ENCODE data around the gene C1QTNF5.

C1QTNF5 gene

DNA sequence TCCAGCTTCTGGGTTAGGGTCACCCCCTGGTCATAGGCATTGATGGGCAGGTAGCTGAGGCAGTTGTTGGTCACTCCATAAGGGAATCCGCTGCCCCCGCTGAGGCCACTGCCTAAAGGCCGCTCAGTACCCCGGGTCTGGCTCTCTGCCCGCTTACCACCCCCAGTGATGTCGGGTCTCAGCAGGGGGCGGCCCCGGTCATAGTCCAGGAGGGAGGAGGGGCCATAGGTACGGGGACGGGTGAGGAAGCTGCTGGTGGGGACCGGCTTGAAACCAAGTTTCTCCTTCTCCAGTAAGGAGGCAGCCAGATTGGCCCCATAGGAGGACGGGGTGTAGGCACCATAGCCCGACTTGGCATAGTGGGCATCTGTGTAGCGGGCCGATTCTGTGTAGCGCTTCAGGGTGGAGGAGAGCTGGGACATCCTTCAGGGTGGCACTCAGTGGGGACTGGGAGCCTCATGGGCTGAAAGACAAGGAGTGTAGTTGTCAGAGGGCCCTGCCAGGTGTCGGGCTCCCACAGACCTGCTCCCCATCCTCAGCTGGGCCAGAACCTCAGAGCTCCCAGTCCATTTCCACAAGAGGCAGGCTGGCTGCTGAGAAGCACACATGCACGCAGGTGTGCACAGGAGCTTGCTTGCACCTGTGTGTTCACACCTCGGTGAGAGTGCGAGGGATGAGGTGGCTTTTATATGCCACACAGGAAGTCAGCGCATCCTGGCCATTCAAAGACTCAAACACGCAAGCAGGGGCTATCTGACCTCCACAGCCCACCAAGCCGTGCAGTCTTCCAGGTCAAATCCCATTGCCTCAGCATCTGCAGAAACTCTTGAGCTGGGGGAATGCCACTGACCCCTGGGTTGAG, 32.6 kb upstream of the C1QTNF5 start:
- no peak for DNase-seq (ENCODE audit: low spot score)

DNA sequence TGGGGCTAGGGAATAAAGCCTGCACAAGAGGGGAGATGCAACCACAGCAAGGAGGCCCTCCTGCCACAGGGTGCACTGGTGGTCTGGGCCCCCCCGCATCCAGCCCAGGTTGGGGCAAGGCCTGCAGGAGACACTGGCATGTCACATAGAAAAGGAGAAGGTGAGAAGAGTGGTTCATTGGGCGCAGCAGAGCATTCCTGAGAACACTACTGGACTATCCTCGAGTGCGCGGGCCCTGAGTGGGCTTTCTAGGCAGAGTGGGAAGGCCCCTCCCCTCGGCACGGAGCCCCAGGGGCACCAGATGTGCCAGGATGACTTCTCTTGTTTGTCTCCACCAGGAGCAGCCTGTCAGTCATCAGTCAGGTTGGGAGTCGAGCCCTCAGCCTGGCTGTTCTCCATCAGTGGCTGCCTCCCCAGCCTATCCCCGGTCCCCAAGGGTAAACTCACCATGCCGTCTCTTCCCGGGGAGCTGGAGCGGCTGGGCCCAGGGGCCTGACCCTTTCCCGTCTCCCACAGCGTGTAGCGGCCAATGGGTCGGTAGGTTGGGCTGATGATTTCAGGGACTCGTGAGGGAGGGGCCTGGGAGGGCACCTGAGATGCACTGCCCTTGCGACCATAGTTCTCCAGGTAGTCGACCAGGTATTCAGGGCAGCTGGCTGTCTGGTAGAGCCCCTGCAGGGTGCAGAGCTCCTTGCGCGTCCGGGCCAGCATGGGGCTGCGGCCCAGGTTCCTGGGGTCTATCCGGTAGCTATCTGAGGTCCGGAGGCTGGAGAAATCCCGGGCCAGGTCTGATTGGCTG, 31.8 kb upstream of the C1QTNF5 start:
- DNase-seq (ENCODE audit: low spot score), result no peak

DNA sequence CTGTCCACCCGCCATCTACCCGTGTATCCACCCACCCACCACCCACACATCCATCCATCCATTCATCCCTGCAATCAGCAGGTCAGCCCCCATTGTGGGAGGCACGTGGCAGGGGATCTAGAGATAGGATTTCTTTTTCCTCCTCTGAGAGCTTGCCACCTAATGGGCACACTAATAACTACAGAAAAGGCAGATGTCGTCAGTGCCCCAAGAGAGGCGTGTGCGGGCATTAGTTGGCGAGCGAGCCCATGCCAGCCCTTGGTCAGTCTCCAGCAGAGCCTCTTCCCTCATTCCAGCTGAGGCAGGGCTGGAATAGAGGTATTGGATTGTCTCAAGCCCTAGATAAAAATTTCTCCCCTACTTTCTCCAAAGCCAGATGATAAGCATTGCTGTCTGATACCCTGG, 31.1 kb upstream of the C1QTNF5 start:
- no peak for DNase-seq (ENCODE audit: low spot score)

DNA sequence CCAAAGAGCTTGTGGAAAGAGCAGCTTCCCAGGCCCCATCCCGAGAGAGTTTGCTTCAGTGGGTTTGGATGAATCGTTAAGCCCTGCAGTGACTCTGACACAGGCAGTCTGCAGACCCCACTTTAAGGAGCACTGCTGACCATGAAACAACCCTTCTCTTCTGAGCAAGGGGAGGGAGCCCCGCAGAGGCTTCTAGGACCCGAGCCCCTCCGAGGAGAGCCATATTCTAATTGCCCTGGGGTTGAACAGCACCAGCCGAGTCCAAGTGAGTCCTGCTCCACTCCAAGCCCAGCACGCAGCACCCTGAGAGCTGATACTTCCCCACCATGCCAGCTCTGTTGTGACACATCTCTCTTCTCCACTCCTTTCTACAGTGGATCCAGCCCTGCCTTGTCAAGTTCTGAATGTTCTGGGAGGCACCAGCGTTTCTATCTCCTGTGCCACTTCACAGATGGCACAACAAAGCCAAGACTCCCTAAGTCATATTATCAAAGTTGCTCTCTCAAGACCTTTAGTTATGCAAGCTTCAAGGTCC, 30.5 kb upstream of the C1QTNF5 start:
- DNase-seq (ENCODE audit: low spot score), result no peak

DNA sequence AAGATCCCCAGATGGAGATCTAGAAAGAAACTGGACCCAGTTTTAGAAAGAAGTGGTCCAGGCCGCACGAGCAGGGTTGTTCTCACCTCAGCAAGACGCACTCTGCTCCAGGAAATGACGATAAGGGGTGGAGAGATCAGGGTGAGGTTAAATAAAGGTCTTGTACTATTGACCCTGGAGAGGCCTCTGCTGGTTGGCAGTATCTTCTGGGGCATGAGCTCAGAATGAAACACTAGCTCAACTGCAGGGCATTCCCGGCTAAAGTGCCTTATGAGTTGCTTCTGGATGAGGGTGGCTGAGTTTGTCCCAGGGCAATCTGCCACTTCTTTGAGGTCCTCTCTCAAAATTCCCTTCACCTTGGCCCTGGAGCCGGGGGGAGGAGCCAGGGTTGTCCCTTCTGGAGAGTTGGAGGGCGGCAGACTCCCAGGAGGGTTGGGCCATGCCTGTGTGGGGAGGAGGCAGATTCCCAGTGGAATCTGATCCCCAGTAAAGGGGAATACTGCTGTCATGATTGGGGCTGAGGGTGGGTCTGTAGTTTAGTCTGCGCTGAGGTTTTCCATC, 29.9 kb upstream of the C1QTNF5 start:
- no peak for DNase-seq (ENCODE audit: low spot score)

DNA sequence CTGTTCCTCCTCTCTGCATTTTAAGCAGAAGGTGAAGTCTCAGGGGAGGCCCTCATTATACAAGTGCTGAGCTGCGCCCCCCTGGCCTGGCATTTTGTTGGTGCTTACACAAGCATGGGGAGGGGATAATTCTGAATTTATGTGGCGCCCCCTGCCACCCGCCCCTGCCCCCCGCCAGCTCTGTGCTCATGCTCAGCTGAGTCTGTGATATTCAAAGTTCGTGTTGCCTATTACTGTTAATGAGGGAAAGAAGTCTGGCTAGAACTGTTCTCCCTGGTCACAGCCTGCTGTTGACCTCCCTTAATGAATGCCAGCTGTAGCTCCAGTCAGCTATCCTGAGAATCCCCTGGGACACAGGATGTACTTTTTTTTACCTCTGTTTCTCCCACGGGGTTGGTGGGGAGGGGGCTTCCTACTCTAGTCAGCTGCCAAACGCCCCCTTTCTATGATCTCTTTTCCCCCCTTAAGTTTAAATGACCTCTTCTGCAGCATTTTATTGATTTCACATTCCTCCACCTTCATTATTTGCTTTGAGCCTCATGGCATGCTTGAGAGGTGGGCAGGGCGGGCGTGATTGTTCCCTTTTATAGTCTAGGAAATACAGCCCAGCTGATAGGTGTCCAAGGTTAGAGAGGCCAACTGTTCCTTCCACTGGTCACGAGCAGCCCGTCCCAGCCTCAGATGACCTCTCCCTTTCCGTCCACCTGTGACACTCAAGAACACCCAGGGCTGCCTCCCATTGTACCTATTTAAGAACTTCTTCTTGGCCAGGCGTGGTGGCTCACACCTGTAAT, 28.6 kb upstream of the C1QTNF5 start:
- DNase-seq (ENCODE audit: low spot score), result no peak

DNA sequence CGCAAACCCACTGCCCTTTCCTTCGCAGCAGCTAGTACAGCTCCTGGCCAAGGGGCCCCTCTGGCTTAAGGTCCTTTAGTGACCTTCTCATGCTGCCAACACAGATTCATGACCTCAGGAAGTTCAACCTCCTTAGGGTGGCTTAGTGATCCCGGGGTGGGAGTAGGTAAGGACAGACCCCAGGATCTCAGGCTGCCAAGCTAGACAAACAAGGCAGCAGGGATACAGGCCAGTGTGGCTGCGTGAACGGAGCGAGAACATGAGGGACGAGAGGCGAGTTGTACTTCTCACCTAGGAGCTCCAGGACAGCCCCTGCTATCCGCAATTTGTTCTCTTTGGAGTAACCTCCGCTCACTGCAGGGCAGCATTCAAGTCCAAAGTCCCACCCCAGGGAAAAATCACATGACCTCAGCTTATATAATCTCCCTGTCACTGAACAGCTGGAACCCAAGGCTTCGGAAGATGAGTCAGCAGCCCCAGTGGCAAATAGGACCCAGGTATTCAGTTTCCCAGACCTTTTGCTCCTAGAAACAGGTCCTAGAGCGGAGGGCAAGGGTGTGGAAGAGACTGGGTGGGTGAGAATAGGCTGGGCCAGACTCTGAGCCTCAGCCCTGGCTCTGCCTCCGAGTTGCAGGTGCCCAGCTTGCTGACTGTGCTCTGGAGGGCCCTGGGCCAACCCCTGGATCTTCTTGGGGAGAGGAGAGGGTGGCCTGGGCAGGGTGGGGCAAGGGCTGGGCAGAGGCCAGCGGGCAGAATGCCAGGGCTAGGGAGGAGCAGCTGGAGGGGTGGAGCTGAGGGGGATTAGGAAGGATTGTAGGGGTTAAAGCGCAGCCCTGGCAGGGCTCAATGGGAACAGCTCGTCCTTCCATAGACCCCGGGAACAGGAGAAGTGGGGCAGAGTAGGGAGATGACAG, 27.7 kb upstream of the C1QTNF5 start:
- no peak for DNase-seq (ENCODE audit: low spot score)

DNA sequence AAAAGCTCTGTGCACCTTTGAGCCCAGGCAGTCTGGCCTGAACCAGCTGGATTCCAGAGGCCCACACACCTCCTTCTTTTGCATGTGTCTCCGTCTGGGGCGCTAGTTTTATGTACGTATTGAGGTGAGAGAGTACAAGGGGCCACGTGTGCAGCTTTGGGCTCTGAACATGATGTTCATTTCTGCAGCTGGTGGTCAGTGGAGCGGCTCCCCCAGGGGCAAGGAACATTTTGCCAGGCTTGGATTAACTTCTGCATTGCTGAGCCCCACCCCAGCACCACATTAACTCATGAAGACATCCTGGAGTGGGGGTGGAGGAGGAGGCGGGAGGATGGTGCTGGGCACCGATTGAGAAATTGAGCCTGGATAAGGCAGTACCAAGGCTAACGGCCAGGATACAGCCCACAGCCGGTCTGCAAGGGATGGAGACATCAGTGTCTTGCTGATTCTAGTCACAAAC, 27.0 kb upstream of the C1QTNF5 start:
- DNase-seq (ENCODE audit: low spot score), result no peak

DNA sequence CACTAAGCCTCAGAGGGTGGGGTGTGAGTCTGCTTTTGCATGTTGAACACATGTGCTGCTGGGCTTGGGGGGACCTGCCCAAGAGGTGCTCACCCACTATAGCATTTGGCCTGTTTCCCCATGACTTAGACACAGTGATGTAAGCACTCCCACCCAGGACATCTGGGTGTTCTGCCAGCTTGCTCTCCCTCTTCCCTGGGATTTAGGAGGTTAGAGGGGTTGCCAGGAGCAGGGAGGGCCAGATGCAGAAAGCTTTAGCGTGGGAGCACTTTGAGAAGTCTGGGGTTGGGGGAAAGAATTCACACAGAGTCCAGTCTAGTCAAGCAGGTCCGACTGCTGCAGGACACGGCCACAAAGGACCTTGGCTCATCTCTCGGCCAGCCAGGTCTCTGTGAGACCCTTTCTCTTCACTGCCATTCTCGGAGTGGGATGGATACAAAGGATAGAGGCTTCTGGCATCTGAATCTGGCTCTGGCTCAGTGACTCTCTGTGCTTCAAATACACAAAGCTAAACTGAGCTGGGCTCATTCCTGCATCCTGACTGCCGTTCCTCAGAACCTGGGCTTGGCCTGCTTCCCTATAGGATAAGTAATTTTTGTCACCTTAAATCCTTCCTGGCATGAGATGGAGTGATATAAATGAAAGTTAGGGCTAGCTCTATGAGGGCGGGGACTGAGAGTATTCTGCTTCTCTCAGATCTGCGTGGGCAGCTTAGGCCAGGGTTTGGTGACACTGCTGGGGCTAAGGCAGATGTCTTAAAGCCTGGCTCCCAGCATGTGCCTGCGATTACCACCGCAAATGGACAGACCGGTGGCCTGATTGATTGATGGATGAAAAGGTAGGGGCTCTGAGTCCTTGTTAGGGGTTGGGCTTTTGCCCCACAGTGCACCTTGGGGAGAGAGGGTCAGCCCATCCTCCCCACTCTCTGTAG, 26.3 kb upstream of the C1QTNF5 start:
- no peak for DNase-seq (ENCODE audit: low spot score)

DNA sequence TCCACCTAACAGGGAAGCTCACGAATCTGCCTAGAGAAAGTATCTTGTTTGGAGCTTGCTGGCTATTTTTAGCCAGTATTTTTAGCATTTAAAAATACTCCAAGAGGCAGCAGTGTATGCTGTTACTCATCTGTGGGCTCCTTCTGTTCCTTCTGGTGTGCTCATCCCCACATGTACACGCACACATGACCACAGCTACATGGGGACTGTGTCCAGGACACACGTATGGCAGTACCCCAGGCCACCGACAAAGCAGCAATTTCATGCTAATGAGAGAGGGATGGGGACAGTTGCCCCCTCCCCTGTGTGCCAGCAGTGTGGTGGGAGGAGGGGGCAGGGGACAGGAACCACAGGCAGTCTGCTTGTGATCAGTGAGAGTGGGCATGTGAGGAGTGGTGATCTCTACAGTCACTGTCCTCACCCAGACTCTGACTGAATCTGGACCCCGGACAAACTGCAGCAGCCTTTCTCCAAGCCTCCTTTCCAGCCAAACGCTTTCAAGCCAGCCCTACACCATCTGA, 24.4 kb upstream of the C1QTNF5 start:
- DNase-seq (ENCODE audit: low spot score), result no peak

DNA sequence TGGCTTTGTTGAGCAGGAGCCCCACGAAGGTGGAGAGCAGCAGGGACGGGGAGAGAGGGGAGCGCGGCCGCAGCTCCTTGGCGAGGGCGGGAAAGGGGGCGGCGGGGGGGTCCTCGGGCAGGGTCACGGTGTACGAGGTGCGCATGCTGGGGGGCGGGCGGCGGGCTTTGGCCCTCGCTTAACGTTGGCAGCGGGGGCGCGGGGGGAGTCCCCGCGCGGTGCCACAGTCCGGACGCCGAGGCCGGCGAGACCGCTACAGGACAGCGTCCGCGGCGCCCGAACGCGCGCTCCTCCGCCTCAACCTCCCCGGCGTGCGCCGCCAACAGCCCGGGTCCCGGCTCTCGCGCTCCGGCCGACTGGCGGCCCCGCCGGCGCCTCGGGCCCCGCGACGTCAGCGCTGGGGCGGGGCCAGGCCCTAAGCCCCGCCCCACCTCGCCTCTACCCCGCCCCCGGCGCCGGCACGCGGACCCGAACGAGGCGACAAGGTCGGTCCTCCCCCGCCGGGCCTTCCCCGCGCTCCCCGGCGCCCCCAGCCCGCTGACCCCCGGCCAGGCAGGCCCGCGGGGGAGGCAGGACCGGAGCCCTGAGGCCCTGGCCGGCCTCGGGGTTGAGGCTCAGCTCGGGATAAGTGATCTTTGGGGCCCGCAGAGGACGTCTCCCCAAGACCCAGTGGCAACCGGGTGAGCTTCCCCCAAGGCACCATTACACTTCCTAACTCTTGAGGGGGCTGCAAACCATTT, 23.3 kb upstream of the C1QTNF5 start:
- DNase-seq (ENCODE audit: low spot score), result peak; percentile 52

DNA sequence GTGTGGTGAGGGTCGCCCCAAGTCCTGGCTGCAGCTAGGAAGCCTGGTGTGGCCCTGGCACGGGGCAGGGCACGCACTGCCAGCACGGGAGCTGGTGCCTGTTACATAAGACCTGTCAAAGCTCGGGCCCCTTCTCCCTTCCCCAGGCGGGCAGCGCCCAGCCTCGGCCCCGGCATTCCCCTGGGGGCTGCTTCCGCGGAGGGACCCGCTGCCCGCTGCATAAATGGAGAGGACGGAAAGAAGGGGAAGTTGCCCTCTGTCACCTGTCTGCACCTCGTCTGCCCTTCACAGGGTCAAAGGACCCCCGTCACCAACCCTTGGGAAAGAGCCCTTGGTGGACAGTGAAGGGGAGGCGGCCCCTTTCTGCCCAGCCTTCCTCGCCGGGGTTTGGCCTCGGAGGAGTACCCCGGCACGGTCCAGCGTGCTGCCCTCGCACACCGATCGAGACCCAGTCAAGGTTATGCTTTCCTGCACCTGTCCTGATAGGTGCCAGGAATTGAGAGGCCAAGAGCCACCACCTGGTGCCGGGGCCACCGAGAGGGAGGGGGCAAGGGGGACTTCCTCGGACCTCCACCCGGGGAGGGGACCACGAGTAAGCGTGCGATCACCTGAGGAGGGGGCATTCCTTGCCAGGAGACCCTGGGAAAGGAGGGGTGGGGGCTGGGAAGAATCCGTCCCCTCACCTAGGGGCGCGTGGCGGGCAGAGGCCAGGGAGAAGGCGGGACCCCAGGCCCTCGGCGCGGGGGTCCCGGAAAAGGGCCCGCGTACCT, 22.6 kb upstream of the C1QTNF5 start:
- no peak for DNase-seq (ENCODE audit: low spot score)

DNA sequence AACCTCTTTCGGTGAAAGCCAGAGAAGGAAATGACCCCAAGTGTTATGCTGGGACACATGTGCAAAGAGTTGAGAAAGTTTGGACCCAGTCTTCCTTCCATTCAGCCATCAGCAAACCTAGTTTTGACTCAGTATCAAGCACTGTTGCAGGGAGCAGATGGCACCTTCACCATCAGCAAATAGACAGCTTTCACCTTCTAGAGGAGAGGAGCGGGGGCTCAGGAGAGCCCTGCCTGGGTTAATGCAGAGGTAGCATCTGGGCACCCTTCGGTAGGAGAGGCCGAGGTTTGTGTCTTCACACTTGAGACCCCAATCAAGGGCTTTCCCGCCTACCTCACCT, 22.0 kb upstream of the C1QTNF5 start:
- no peak for DNase-seq (ENCODE audit: low spot score)

DNA sequence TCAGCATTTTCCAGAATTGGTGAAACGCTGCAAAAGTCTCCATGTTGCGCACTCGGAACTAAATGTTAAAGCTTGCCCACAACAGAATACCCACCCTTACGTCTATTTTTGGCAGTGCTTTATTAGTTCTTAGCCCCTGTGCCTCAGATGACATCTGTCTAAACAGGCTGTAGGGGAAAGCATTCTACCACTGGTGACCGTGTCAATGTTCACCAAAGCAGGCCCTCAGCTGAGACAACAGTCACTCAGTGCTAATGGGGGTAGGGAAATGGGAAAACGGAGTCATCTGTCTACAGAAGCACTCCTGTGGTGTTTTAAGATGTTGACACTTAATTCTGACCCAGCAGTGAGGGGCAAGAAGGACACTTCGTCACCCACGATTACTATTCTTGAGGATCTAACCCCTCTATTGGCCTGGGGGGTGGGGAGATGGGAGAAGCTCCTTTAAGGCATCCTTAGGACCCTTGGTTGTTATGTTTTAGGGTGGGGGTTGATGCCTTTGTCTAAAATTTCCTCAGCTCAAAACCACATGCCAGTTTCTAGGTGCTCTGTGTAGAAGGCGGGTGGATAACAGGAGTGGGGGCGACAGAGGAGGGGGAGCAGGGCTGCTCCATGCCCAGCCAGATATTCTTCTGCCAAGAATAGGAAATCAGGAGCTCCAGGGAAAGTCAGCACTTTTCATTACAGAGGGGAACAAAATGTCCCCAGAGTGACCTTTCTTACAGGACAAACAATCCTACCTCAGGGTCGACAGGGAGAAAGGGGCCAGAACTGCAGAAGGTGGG, 21.4 kb upstream of the C1QTNF5 start:
- DNase-seq (ENCODE audit: low spot score), result no peak

DNA sequence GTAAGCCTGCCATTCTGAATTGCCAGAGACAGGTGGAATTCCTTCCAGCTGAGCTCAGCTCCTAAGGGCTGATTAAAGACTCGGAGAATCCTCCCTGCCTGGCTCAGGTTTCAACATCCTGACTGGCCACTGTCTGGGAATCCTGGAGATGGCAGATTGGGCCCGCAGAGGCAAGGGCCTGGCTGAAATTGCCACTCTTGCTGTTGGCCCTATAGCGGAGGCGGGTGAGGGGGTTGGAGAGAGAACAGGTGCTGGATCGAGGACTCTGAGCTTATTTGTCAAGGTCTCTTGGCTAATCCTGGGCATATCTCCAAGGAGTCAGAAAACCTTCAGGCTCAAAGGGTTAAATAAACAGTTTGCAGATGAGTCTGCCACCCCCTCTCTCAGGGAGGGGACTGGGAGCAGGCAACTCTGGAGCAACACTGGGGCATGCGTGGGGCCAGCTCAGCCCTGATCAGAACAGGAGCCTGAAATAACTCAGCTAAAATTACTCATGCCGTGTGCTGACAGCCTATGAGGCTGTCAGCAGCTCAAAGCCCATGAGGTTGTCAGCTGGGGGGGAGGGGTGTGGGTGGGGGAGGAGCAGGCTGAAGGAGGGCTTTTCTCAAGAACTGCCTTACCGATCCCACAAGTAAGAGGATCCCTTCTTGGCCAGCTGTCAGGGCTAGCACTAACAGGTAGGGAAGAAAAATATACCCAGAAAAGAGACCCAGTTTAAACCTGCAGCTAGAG, 20.5 kb upstream of the C1QTNF5 start:
- no peak for DNase-seq (ENCODE audit: low spot score)

Data from CD4-positive, alpha-beta T cell treated with Interleukin-2 at 100 ng/mL for 4 hours (primary cell).